Stimulated activated naive CD4-positive, alpha-beta T cell (primary cell): ENCODE measurements around the gene KSR2.

ENCODE experiments used
- DNase-seq, 6 experiments: peaks; one replicate each; lab custom pipeline; 2025; lab: John Stamatoyannopoulos, UW

KSR2 gene

DNA sequence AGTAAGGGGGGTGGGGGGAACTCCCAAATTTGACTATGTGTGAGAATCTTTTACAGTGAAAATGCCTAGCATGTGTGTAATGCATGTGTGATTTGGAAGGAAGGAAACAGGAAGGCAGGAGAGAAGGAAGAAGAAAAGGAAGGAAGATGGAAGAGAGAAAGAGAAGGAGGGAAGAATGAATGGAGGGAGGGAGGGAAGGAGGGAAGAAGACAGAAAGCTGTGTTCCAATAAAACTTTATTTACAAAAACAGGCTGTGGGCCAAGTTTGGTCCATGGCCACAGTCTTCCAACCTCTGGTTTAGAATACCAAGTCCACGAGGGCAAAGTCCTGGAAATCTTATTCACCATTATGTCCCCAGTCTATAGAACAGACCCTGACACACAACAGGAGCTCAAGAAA, 278.9 kb downstream of the KSR2 start:
- DNase-seq = no peak

DNA sequence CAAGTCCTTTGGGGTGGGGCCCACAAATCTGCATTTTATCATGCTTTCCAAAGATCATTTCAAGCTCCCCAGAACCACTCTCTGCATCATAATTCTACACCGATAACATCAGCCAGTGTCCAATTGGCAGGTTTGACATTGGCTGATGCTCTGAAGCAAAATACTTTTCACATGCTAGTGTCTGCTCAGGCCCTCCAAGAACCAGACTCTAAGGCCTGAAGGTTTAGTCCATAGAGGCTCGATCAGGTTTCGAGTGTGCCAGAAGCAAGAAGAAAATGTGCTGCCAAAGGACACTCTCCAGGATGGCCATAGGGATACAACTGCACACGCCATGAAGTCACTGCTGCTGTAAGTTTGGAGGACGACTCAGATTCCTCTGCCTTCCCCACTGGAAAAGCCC, 280.3 kb downstream of the KSR2 start:
- DNase-seq = no peak

DNA sequence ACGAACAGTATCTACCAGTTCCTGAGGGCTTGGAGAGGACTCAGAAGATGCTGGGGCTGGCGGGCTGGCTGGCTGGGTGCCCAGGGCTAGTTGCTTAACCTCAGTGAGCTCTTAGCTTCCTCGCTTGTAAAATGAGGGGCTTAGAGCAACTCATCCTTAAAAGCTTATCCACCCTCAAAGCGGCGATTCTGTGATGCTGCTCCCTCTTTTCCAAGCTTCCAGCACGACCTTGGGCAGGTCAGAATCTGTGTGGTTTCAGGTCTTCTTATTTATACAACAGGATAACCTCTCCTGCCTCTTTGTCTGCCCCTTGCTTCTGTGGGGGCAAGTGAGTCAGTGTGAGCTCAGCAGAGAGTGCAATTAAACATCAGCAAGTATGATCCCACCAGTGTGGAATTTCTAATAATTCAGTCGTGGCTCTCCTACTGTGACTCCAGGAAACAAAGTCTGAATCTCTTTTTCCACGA, 281.8 kb downstream of the KSR2 start:
- no peak for DNase-seq

DNA sequence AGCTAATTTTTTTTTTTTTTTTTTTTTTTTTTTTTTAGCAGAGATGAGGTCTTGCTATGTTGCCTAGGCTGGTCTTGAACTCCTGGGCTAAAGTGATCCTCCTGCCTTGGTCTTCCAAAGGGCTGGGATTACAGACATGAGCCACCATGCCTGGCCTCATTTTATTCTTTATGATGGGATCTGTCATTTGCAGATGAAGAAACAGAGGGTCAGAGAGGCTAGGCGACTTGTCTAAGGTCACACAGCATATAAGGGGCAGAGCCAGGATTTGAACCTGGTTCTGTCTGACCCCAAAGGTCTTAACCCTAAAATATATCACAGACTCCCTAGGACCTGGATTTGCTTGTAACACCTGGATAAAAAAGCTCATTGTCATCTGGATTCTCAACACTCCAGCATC, 282.6 kb downstream of the KSR2 start:
- no peak for DNase-seq

DNA sequence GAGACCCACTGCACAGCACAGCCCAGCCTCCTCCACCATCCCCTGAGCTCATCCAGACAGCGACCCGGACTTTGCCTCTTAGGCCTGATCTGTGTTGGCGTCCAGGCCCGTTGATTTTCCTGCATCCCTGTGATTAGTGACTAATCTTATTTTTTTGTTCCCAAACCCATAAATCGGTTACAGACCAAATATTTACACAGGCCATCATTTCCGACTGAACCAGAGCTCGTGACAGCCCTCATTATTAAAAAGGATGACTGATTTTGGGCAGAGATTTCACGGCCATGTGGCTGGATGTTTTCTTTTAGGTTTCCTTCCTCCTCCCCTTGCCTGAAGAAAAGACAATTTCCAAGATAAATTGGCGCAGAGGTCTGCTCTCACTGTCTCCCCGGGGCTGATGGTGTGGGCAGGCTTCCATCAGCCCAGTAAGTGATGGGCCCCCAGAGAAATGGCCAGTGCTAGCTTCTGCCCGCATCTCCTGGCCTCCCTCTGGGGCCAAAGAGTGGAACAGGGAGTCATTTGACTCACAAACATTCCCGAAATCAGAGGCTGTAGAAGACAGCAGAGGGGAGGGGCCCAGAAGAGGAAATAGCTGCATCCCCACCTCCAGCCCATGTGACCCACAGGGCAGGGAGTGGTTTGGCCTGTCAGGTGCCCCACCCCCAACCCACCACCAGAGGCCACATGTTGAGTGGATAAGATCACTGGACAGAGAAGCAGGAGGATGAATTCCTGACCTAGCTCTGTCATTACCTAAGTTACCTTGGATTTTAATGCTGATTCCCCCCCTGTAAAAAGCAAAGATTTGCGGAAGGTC, 283.5 kb downstream of the KSR2 start:
- DNase-seq = no peak

DNA sequence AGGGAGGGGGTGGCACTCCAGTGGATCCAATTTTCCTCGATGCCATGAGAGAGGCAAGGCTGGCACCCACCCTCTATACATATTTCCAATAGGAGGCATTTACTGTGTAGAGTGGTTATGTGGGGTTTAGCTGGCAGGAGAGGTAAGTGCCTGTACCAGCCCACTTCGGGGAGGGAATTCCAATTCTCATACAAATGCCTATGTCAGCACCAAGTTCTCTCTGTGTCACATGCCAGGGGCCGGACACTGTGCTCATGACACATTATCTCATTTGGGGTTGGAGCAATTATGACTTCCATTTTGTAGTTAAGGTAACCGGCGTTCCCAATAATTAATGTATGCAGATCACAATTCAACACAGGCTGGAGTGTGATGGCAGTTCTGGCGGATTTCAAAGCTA, 284.3 kb downstream of the KSR2 start:
- no peak for DNase-seq

DNA sequence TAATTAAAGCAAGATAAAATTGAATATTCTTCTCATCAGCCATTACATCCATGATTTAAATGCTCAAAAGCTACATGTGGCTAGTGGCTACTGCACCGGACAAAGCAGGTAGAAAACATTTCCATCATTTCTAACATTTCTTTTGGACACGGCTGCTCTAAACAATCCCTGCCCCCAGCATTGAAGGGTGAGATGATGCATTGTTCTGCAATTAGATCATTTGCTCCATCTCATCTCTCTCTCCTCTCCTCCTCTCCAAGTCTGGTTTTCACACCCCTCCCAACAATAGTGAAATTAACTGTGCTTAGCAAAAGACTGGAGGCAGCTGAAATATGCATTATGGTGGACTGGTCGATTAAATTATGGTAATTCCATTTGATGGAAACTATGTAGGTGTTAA, 288.5 kb downstream of the KSR2 start:
- DNase-seq = no peak

DNA sequence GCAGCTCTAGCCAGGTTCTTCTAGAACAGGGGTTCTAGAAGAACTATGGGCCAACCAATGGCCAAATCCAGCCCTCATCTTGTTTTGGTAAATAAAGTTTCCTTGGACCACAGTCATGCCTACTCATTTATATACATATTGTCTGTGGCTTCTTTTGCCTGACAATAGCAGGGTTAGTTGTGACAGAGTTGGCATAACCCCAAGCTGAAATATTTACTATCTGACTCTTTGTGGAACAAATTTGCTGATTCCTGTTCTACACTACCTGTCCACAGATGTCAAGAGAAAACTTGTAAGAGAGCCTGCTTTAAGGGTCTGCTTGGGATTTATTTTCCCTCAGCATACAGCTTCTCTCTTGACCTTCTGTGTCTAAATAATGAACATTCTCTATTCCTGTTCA, 289.0 kb downstream of the KSR2 start:
- DNase-seq = no peak

DNA sequence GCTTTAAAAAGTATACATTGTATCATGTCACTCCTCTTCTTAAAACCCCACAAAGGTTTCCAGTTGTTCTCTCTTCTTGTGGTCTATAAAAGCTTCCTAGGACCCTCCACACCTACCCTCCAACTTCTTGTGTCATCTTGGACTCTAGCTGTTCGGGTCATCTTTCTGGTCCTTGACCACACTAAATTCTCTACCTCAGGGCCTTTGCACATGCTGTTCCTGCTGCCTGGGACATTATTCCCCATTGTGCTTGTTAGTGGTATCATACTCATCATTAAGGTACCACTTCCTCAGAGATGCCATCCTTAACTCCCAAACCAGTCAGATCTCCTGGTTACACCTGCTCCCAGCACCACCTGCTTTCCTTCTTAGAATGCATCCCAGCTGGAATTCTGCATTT, 294.0 kb downstream of the KSR2 start:
- DNase-seq = no peak

DNA sequence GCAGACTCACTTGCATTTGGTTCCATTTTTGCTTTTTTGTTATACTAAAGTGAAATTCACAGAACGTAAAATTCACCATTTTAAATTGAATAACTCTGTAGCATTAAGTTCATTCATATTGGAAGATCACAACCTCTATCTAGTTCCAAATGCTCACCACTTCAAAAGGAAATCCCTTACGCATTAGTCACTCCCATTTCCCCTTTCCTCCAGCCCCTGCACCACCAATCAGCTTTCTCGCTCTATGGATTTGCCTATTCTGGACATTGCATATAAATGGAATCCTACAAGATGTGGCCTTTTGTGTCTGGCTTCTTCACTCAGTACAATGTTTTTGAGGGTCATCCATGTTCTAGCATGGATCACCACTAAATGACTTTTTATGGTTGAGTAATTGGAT, 294.5 kb downstream of the KSR2 start:
- no peak for DNase-seq

DNA sequence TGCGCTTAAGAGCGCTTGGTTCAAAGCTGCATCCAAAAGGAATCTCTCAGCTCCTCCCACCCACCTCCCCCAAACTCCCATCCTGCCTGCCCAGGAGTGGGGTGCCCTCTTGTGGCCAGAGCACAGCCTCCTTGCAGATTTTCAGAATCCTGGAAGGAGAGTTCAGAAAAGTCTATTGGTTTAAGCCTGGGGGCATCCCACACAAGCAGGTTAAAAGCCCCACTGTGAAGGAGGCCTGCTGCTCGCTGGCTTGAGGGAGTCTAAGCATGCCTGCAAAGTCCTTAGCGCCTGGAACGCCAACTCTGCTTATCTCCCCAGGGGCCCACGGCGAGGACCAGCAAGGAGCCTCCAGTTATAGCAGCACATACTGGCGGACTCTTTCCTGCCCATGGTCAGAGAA, 297.1 kb downstream of the KSR2 start:
- DNase-seq = no peak

DNA sequence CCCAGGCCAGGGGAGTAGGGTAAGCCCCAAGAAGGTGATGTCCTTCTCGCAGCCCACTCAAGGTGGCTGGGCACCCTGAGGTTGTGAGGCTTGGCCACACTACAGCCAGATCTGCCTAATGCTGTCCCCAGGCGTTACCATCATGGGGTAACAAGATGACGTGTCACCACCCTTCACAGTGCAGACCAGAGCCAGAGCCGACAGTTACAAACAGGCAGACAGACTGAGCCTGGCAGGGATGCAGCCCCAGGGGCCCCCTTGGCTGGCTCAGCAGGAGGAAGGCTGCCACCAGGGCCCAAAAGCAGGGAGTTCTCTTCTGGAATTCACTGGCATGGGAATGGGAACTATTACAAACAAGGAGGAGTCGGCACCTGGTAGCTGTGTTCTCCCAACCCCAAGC, 304.6 kb downstream of the KSR2 start:
- no peak for DNase-seq

DNA sequence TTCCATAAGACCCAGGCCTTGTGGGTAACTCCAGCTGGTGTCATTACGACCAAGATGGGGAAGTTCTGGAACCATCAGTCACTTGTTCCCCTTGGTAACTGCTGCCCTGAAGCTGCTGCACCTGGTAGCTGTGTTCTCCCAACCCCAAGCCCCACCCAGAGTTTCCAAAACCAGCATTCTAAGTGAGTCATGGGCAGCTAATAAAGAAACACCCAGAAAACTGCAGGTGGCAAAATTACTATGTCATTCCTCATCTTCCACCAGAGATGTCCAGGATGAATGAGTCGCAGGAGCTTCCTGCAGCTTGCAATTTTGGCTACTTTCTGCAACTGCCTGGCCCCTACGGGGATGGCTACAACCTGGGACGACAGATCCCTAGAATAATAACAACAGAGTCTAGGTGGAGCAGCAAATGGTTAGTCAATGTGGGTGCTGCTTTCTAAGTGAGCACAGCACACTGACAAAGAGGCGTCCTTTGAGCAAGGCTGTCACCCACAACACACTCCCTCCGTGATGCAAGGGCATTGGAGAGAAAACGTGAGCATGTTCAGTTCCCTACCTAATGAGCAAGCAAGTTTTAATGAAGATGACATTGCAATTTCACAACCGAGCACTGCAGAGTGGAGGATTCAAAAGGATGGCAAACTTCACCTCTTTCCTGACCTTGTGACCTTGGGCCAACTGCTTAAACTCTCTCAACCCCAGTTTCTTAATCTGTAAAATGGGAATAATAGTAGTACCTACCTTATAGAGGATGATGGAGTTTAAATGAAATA, 306.0 kb downstream of the KSR2 start:
- DNase-seq = no peak

DNA sequence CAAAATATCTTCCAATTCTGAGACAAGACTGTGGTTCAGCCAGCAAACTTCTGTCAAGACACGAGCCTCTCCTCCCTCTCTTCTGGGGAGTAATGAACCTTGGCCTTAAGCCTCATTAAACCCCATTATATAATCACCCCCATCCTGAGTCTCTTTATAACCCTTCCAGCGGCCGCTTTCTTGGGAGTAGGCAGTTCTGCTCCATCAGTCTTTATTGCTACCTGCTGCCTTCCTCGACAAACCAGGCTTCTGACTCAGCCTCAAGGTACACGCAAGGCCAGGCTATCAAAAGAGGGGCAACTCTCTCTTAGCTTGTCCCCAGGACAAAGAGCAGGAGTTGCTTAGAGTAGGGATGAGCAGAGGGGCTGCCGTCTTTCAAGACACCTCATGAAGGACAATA, 306.6 kb downstream of the KSR2 start:
- no peak for DNase-seq

DNA sequence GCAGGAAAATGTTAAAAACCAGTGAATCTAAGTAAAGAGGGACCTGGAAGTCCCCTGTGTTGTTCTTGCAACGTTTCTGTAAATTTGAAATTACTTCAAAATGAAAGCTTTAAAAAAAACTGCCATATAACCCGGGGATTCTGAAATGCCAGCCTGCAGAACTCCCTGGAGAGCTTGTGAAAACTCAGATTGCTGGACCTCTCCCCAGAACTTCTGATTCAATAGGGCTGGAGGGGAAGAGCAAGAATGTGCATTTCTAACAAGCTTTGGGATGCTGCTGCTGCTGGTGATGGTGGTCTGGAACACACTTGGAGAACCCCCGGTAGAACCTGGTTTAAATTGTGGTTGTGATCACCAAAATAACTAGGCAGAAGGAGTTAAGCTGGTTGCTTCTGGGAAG, 307.3 kb downstream of the KSR2 start:
- DNase-seq = no peak

DNA sequence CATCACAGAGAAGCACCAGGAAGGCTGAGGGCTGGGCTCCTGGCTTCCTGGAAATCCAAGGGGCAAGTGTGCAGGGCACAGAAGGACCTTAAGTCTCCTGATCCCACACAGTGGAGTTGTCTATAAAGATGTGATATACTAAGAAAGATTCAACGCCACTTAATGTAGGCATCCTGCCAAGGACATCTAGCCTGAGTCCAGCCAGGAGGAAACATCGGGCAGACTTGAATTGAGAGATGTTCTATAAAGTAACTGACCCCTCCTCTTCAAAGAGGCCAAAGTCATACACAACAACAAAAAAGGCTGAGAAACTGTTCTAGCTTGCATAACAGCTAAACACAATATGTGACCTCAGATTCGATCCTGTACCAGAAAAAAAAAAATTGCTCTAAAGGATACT, 307.9 kb downstream of the KSR2 start:
- DNase-seq = no peak

DNA sequence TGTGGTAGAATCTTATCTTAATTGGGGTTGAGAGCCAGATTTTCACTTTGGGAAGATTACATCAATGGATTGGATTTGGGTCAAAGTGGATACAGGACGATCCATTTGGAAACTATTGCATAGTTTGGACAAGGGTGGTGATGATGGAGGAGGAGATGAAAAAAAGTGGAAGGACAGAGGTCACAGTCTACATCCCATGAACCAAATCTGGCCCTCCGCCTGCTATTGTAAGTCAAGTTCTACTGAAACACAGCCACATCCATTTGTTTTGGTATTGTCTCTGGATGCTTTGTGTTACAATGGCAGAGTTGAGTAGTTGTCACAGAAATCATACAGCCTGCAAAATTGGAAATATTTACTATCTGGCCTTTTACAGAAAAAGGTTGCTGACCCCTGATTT, 310.6 kb downstream of the KSR2 start:
- no peak for DNase-seq

DNA sequence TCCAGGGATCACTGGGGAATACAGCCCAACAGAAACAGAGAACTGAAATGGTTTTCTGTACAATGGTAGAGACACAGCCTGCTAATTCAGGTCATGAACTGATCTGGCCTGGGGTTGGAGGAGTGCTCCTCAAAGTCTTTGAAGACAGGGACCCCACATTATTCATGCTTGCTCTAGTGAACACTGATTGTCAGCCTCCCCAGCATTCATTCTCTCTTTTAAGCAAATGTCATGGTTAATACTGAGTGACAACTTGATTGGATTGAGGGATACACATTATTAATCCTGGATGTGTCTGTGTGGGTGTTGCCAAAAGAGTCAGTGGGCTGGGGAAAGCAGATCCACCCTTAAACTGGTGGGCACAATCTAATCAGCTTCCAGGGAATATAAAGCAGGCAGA, 319.0 kb downstream of the KSR2 start:
- no peak for DNase-seq

DNA sequence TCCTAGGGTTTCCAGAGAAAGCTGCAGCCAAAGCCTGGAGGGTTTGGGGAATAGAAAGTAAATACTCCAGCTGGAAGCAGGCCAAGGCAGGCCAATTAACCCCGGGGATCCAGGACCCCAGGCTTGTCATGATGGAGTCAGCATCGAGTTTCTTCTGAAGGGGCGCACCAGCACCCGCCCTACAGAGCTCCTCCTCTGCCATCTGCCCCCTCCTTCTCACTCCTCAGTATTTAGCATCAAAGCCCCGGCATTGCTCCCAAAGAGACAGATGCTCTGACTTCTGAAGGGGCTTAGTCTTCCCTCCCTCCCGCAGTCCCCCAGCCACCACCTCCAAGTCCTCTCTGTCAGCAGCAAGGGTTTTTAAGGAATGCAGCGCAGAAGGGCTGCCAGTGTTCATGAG, 322.3 kb downstream of the KSR2 start:
- DNase-seq = no peak

DNA sequence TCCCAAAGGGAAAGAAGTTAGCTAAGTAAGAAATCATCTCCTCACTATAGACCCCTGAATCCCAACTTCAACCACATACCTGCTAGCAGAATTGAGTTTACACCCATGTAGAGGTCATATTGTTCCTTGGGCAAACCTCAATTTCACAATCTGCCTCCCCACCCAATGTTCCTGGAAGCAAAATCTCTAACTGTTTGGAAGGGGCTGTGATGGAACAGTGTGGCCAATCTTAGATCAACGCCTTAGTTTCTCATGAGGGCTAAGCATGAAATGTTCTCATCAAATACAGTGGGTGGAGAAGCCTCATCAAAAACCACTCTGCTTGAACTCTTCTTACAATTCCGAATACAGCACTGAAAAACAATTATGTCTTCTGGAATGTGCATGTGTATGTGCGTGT, 323.3 kb downstream of the KSR2 start:
- DNase-seq = no peak

DNA sequence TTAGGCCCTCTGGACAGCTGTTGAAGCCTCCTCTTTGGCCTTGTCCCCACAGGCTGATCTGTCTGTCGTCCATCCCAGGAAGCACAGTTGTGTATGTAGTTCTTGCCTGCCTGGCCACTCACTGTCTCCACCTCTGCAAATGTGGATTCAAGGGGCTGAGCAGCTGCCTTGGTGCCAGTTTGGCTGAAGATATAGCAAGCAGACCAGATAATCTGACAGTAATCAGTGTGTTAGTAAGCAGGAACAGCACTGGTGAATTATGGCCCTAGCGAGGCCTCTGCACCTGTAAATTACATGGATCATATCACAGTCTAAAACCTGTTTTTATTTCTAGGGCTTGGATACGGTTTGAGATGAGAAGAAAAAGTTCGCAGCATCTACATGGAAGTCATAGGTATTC, 324.8 kb downstream of the KSR2 start:
- no peak for DNase-seq

DNA sequence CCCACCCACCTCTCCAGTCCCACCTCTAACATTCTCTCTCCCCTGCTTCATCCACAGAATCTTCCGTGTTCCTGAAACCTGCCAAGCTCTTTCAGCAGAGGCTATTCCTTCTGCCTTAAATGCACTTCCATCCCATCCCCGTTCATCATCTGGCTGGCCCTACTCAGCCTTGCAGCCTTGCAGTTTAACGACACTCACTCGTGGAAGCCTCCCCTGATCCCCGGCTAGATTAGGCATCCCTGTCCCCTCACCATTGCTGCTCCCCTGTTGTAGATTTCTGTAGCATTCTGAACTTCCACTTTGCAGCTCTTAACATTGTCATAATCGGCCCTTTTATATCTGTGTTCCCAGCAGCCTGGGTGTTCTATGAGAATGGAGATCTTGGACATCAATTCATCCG, 326.9 kb downstream of the KSR2 start:
- no peak for DNase-seq

DNA sequence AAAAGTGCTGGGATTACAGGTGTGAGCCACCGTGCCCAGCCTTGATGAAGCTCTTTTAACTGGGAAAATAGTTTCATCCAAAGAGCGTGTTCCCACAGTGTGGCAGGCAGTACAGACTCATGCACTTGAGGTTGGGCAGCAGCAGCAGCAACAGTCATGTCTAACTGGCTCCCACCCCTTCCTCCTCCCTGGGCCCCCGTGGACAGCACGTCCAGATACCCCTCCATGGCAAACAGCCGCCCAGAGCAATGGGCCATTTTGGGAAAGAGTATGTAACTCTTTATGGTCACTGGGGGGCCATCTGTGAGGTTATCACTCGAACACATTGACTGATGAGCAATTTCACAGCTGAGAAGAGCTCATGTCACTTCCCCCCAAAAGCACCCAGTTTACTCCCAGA, 328.3 kb downstream of the KSR2 start:
- no peak for DNase-seq

DNA sequence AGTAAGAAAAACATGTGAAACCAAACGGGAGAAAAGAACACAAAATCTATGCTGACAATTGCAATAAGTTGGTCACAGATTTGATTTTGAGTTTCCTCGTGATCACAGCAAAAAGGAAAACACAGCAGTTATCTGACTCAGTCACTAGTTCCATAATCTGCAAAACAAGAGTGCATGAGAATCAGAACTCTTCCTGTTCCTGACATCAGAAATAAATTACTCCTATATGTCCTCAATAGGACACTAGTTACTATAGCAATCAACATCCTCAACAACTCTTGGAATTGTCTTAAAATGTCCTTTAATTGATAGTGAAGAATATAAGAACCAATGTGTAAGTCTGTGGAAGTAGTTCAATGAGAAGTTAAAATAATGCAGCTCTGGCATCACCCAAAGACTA, 339.3 kb downstream of the KSR2 start:
- no peak for DNase-seq
